Activated CD4-positive, alpha-beta T cell treated with anti-CD3 and anti-CD28 coated beads, Interleukin-2, amount 50 U/mL, for 48 hours (primary cell): ENCODE measurements around the gene NFIX.

Source experiments
- DNase-seq, 2 experiments: peaks; one replicate each; pipeline ENCODE4 v3.0.0-alpha.2; 2020

The NFIX gene

GRCh38 chr19:13133241-13133870, 138.1 kb downstream of the NFIX start:
- no peak for DNase-seq

- DNase-seq: no peak
These were observed 139.4 kb downstream of the NFIX start for GRCh38 chr19:13134626-13135025.

GRCh38 chr19:13135068-13136062, 140.1 kb downstream of the NFIX start:
- DNase-seq: no peak

GRCh38 chr19:13137290-13137794, 142.1 kb downstream of the NFIX start:
- no peak for DNase-seq

- no peak for DNase-seq
These were observed 143.1 kb downstream of the NFIX start for GRCh38 chr19:13138171-13138915.

- DNase-seq: no peak
These were observed 143.6 kb downstream of the NFIX start for GRCh38 chr19:13138916-13139198.

GRCh38 chr19:13139633-13140311, 144.5 kb downstream of the NFIX start:
- DNase-seq: no peak

GRCh38 chr19:13146763-13147563, 151.7 kb downstream of the NFIX start:
- DNase-seq: no peak
